ENCODE data around the gene CDC5L.

- TF ChIP-seq CTCF (optimal IDR thresholded peaks at IDR 0.05 in 1 of 3, IDR thresholded peaks at IDR 0.05 in 1 of 3, conservative IDR thresholded peaks at IDR 0.05 in 1 of 3; ENCODE audit: extremely low read depth in 1 of 3, insufficient read depth in 2 of 3, low read length in 3 of 3): no peak
- TF ChIP-seq EZH2 (IDR thresholded peaks at IDR 0.05; ENCODE audit: low read length): no peak
Observed at GRCh38 chr6:44361947-44362346, 25.6 kb upstream of the CDC5L start.
